ENCODE results near the gene CA11. TPM values are rescaled to one million over a fixed set of nuclear protein-coding genes. Genes with fewer than 3 reads are reported as not detected.

The CA11 gene
- total and polyA plus RNA-seq, 9 of the 15 experiments (the other 6 are each of a cell fraction or from before 2014, with no cell fraction given): 2.9 to 19.9 (median 8.3) TPM

DNA sequence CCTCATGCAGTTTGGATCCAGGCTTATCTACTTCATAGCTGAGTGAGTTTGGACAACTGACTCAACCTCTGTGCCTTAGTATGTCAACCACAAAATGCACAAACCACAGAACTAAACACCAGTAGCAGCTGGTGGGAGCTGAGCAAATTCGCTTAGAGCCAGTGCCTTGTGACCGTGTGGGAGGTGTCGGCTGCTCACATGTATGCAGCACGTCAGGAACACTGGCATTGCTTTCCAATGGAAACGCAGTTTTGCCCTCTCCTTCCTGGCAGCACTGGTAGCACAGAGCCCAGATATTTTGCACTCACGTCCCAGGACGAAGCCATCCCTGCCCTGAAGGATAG, 35.1 kb upstream of the CA11 start (continued):
- TF ChIP-seq CUX1 (CRISPR knock-in tag; IDR thresholded peaks at IDR 0.05): no peak
- TF ChIP-seq ETS1 (conservative IDR thresholded peaks at IDR 0.05; ENCODE audit: control insufficient read depth, low read depth, low read length): no peak
- TF ChIP-seq STAT6 (CRISPR knock-in tag; IDR thresholded peaks at IDR 0.05): no peak
- TF ChIP-seq MEF2A (IDR thresholded peaks at IDR 0.05; ENCODE audit: control insufficient read depth, low read depth, low read length): no peak
- TF ChIP-seq ETS2 (tag; IDR thresholded peaks at IDR 0.05; ENCODE audit: borderline replicate concordance, poor library complexity, severe bottlenecking): no peak
- no peak for TF ChIP-seq ZNF316 (IDR thresholded peaks at IDR 0.05)
- TF ChIP-seq PCBP2 (IDR thresholded peaks at IDR 0.05; ENCODE audit: low read depth, low read length, poor library complexity, severe bottlenecking): no peak
- TF ChIP-seq HCFC1 (IDR thresholded peaks at IDR 0.05; ENCODE audit: low read depth, low read length): no peak
- no peak for TF ChIP-seq WHSC1 (IDR thresholded peaks at IDR 0.05; ENCODE audit: low read length)
- TF ChIP-seq, protein P1, sequence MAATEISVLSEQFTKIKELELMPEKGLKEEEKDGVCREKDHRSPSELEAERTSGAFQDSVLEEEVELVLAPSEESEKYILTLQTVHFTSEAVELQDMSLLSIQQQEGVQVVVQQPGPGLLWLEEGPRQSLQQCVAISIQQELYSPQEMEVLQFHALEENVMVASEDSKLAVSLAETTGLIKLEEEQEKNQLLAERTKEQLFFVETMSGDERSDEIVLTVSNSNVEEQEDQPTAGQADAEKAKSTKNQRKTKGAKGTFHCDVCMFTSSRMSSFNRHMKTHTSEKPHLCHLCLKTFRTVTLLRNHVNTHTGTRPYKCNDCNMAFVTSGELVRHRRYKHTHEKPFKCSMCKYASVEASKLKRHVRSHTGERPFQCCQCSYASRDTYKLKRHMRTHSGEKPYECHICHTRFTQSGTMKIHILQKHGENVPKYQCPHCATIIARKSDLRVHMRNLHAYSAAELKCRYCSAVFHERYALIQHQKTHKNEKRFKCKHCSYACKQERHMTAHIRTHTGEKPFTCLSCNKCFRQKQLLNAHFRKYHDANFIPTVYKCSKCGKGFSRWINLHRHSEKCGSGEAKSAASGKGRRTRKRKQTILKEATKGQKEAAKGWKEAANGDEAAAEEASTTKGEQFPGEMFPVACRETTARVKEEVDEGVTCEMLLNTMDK (IDR thresholded peaks at IDR 0.05; ENCODE audit: borderline replicate concordance, insufficient read depth, low read depth, low read length, poor library complexity, severe bottlenecking): no peak
- TF ChIP-seq SUPT5H (IDR thresholded peaks at IDR 0.05): no peak
- TF ChIP-seq EZH2 (IDR thresholded peaks at IDR 0.05; ENCODE audit: borderline replicate concordance, low read depth, low read length): no peak
- no peak for TF ChIP-seq NELFE (IDR thresholded peaks at IDR 0.05; ENCODE audit: insufficient read depth, insufficient read length)
- no peak for TF ChIP-seq PPARD (CRISPR knock-in tag; IDR thresholded peaks at IDR 0.05)
- TF ChIP-seq NCOA2 (IDR thresholded peaks at IDR 0.05; ENCODE audit: partially characterized antibody in 2 of 2): no peak
- no peak for TF ChIP-seq MYNN (IDR thresholded peaks at IDR 0.05)
- no peak for TF ChIP-seq MYNN (CRISPR knock-in tag; IDR thresholded peaks at IDR 0.05)
- peak; percentile 19 for TF ChIP-seq ZFP36 (IDR thresholded peaks at IDR 0.05; ENCODE audit: low read depth, low read length, partially characterized antibody)
- TF ChIP-seq CHD2 (IDR thresholded peaks at IDR 0.05; ENCODE audit: low read depth, low read length): no peak

Measured in K562 (cell line).